Activated CD8-positive, alpha-beta T cell treated with anti-CD3 and anti-CD28 coated beads for 36 hours (primary cell): ENCODE measurements around the gene MYG1. TPM values are rescaled to one million over a fixed set of nuclear protein-coding genes. Genes with fewer than 3 reads are reported as not detected.

ENCODE experiments used
- ATAC-seq: fragments of 200-7000 bp; cut with Tn5 transposase; one replicate; pipeline ENCODE4 v1.10.0; 2021; ENCODE audit warnings: mild to moderate bottlenecking, moderate library complexity
- CTCF ChIA-PET: fragments of 350-600 bp; sonication (Branson Sonifier 250); formaldehyde crosslinking; loops from one replicate; lab custom pipeline; 2021; ENCODE audit warnings: antibody characterized with exemption; lab: Charles Lee
- POLR2A ChIA-PET: fragments of 350-600 bp; sonication (Branson Sonifier 250); formaldehyde crosslinking; loops from one replicate; lab custom pipeline; 2021; ENCODE audit warnings: antibody characterized with exemption; lab: Charles Lee
- DNase-seq: peaks from one replicate; pipeline ENCODE4 v3.0.0-alpha.2; 2020
- H3K27ac Mint-ChIP-seq: one replicate; pipeline ENCODE4 v1.8.0; 2021; ENCODE audit warnings: mild to moderate bottlenecking, mixed read lengths
- H3K27me3 Mint-ChIP-seq: one replicate; pipeline ENCODE4 v1.8.0; 2021; ENCODE audit warnings: mixed read lengths
- H3K36me3 Mint-ChIP-seq: one replicate; pipeline ENCODE4 v1.8.0; 2021; ENCODE audit warnings: low read depth, mixed read lengths
- H3K4me1 Mint-ChIP-seq: one replicate; pipeline ENCODE4 v1.8.0; 2021; ENCODE audit warnings: low read depth, mixed read lengths
- H3K4me3 Mint-ChIP-seq: one replicate; pipeline ENCODE4 v1.8.0; 2021; ENCODE audit warnings: mild to moderate bottlenecking, moderate library complexity, mixed read lengths
- H3K9me3 Mint-ChIP-seq: one replicate; pipeline ENCODE4 v1.8.0; 2021; ENCODE audit warnings: mixed read lengths
- CTCF ChIP-seq: fragments of 200-600 bp; IDR thresholded peaks from one replicate; pipeline ENCODE4 v1.8.0; 2022; ENCODE audit warnings: antibody characterized with exemption, mild to moderate bottlenecking
- intact Hi-C: fragments of 100-400 bp; cut with micrococcal nuclease; formaldehyde crosslinking; loops from one replicate; pipeline ENCODE4 v1.10.0; 2022
- total RNA-seq, 2 experiments: library from RNA; stranded (reverse); gene quantifications; one replicate each; pipeline ENCODE4 v1.2.3, GENCODE V29; 2021

The MYG1 gene
- total RNA-seq, 2 experiments from 2014 or later: 69.5 to 70.9 TPM

- DNase-seq: no peak
- no peak for TF ChIP-seq CTCF
- H3K9me3 Mint-ChIP-seq: no peaks in the 10 kb centered on the region
- H3K27me3 Mint-ChIP-seq: no peaks in the 10 kb centered on the region
- intact Hi-C loops: loop anchor here (5.0 kb wide), 1 partner anchor 53 kb away; no protein-coding TSS in a partner anchor
- peaks cover 23% of the 10 kb centered on the region for H3K36me3 Mint-ChIP-seq
- no peak overlapping the region for H3K27ac Mint-ChIP-seq
- POLR2A ChIA-PET: interaction anchor here (1.3 to 4.9 kb wide), 5 partner anchors 12 to 56 kb away, joined by 3 to 38 read pairs (median 4); partner anchors contain the start of gene AAAS
- no peak overlapping the region for H3K4me3 Mint-ChIP-seq
- peaks cover 27% of the 10 kb centered on the region for H3K4me1 Mint-ChIP-seq
- ATAC-seq: no peak
- CTCF ChIA-PET: interaction anchor here (2.9 to 8.1 kb wide), 6 partner anchors 12 to 163 kb away, joined by 13 to 213 read pairs (median 36); partner anchors contain the start of genes AAAS and SOAT2
These were observed 33.7 kb upstream of the MYG1 start for GRCh38 chr12:53265783-53266182.

DNA sequence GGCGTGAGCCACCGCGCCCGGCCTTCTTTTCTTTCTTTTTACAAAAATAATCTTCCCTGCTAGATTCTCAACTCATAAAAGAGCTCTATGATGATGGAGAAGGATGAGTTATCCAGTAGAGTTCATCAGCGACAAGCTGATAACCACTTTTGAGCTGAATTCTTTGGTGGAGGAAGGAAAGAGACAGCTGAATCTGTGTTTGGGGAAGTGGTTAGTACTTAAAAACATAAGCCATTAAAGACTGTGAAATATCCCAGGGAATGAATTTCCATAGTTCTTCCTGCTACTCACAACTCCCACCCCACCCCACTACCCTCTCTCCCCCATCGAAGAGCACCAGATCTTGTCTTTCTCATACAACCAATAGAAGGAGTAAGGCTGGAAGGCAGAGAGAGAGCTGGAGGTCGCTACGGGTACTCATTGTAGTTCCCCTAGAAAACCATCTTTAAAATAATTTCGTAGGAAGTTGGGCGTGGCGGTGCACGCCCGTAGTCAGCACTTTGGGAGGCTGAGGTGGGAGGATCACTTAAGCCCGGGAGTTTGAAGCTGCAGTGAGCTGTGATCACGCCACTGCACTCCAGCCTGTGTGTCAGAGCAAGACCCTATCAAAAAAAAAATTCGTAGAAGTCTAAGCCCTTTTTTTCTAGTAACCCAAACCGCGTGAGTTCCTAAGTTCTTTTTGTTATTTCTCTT lies 32.0 kb upstream of the MYG1 start:
- CTCF ChIA-PET: interaction anchor here (0.6 to 8.1 kb wide), 32 partner anchors 9 to 201 kb away, joined by 3 to 213 read pairs (median 8); partner anchors contain the start of genes AAAS, CSAD, PFDN5 and SOAT2
- TF ChIP-seq CTCF: no peak
- DNase-seq (peak; percentile 68), ATAC-seq (peak; percentile 53)
- POLR2A ChIA-PET: interaction anchor here (0.6 to 4.9 kb wide), 31 partner anchors 9 to 953 kb away, joined by 3 to 38 read pairs (median 4); partner anchors contain the start of genes CSAD, ITGB7 and ZNF740
- peaks cover 35% of the 10 kb centered on the region for H3K36me3 Mint-ChIP-seq
- H3K4me3 Mint-ChIP-seq: peak overlapping the region; percentile 94
- no peaks in the 10 kb centered on the region for H3K9me3 Mint-ChIP-seq
- H3K27ac Mint-ChIP-seq: peak overlapping the region; percentile 97
- no peaks in the 10 kb centered on the region for H3K27me3 Mint-ChIP-seq
- intact Hi-C loops: loop anchor here (5.0 kb wide), 1 partner anchor 55 kb away; no protein-coding TSS in a partner anchor
- peaks cover 33% of the 10 kb centered on the region for H3K4me1 Mint-ChIP-seq

GRCh38 chr12:53267999-53268629 lies 31.4 kb upstream of the MYG1 start, which contains the start of gene ESPL1:
Gene ESPL1, plus strand, starts transcription at chr12:53268299. Its CDS starts 468 bp downstream, at chr12:53268767.
- DNase-seq (peak; percentile 95), ATAC-seq (peak; percentile 89)
- TF ChIP-seq CTCF: peak; percentile 56
- Mint-ChIP-seq H3K36me3 (peaks cover 36% of the 10 kb centered on the region), H3K27me3 (no peaks in the 10 kb centered on the region), H3K27ac (peak within 1 kb of the TSS; percentile 97), H3K4me3 (peak within 1 kb of the TSS; percentile 94), H3K4me1 (peaks cover 33% of the 10 kb centered on the region), H3K9me3 (no peaks in the 10 kb centered on the region)
- POLR2A ChIA-PET: interaction anchor here (0.6 to 4.9 kb wide), 29 partner anchors 9 to 952 kb away, joined by 3 to 38 read pairs (median 4); partner anchors contain the start of genes CSAD, ITGB7 and ZNF740
- intact Hi-C loops: loop anchor here (5.0 kb wide), 1 partner anchor 56 kb away; no protein-coding TSS in a partner anchor
- CTCF ChIA-PET: interaction anchor here (0.6 to 8.1 kb wide), 33 partner anchors 10 to 202 kb away, joined by 3 to 213 read pairs (median 8); partner anchors contain the start of genes AAAS, CSAD, PFDN5 and SOAT2

GRCh38 chr12:53268630-53269562 lies 30.6 kb upstream of the MYG1 start:
- Mint-ChIP-seq H3K27ac (peak overlapping the region; percentile 97), H3K36me3 (peaks cover 38% of the 10 kb centered on the region), H3K4me1 (peaks cover 33% of the 10 kb centered on the region), H3K4me3 (peak overlapping the region; percentile 94), H3K9me3 (no peaks in the 10 kb centered on the region), H3K27me3 (no peaks in the 10 kb centered on the region)
- ATAC-seq: no peak
- POLR2A ChIA-PET: interaction anchor here (0.6 to 4.9 kb wide), 22 partner anchors 10 to 169 kb away, joined by 3 to 38 read pairs (median 4); partner anchors contain the start of genes CSAD, ITGB7 and ZNF740
- TF ChIP-seq CTCF: no peak
- intact Hi-C loops: loop anchor here (5.0 kb wide), 1 partner anchor 57 kb away; no protein-coding TSS in a partner anchor
- CTCF ChIA-PET: interaction anchor here (0.9 to 8.1 kb wide), 26 partner anchors 9 to 203 kb away, joined by 3 to 213 read pairs (median 10); partner anchors contain the start of genes AAAS, CSAD, PFDN5 and SOAT2
- DNase-seq: peak; percentile 21
